Measurements from ENCODE around the gene CLSTN1.
"Not testable (repeated sequence)": the region's sequence is repeated elsewhere in the genome, so short reads cannot be mapped to it uniquely, and the experiment has no call there.

The CLSTN1 gene

DNA sequence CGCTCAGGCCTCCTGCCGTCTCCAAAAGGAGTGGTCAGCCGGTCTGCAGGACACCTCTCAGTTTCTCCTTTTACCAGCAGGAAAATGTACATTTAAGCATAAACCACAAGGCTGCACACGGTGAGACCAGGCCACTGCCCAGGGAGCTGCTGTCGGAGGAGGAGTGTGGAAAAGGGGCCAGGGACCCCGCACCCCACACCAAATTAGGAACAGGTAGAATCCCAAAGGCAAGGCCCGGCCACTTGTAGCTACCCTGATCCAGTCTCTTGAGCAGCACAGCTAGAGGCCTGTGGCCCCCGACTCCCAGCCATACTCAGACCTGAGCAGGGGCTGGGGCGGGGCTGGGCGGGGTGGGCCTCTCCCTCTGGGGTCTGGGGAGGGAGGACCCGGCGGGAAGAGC is 94.2 kb downstream of the CLSTN1 start:
- no peak for DNase-seq (ENCODE audit: low read depth)

GRCh38 chr1:9728451-9729295 is 95.1 kb downstream of the CLSTN1 start:
- peak; percentile 27 for DNase-seq (ENCODE audit: low read depth)

- no peak for DNase-seq (ENCODE audit: low read depth)
Observed at GRCh38 chr1:9726905-9727595, 96.7 kb downstream of the CLSTN1 start.

- DNase-seq (ENCODE audit: low read depth), result no peak
Observed at GRCh38 chr1:9726406-9726805, 97.4 kb downstream of the CLSTN1 start.

- DNase-seq (ENCODE audit: low read depth), result peak; percentile 57
Observed at GRCh38 chr1:9724706-9725476, 98.9 kb downstream of the CLSTN1 start.

DNA sequence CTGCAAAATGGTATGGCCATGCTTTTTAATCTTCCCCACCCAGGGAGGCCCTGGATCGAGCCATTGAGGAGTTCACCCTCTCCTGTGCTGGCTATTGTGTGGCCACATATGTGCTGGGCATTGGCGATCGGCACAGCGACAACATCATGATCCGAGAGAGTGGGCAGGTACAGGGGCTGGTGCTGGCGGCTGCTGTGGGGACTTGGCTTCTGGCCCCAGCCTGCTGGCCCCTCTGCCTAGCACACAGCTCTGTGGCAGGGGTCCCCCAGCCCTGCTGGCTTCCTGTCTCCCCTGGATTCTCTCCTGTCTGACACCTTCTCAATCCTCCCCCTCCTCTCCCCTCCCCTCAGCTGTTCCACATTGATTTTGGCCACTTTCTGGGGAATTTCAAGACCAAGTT is 99.8 kb downstream of the CLSTN1 start:
- DNase-seq (ENCODE audit: low read depth), result no peak

- no peak for DNase-seq (ENCODE audit: low read depth)
Observed at GRCh38 chr1:9723068-9723805, 100.5 kb downstream of the CLSTN1 start.

DNA sequence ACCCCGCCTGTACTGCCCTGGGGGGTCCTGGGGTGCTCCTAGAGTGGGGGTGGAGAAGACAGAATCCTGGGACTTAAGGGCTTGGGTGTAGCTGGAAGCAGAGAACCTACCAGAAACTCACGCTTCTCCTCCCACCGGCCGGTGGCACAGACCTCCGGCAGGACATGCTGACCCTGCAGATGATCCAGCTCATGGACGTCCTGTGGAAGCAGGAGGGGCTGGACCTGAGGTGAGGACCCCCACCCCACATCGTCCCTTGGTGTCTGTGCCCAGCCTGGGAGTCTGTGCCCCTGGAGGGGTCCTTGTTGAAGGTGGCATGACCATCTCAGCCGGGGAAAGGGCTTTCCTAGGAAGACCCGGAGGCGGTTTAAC is 101.4 kb downstream of the CLSTN1 start:
- DNase-seq (ENCODE audit: low read depth), result no peak

DNA sequence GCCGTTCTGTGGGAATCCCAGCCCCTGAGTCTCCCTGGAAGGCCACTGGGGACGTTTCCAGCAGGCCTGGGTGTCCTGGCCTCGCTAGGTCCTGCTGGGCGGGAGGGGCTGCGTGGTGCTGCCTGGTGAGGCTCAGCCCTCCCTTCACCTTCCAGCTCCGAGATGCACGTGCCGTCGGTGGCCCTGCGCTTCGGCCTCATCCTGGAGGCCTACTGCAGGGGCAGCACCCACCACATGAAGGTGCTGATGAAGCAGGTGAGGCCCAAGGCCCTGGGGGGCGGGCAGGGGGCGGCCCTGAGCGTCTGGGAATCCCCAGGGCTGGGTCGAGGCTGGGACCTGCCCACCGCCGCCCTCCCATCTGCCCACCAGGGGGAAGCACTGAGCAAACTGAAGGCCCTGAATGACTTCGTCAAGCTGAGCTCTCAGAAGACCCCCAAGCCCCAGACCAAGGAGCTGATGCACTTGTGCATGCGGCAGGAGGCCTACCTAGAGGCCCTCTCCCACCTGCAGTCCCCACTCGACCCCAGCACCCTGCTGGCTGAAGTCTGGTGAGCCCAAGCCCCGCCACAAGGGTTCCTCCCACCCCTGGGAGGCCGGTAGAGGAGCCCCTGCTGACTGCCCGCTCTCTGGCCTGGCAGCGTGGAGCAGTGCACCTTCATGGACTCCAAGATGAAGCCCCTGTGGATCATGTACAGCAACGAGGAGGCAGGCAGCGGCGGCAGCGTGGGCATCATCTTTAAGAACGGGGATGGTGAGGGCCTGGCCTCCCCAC is 102.0 kb downstream of the CLSTN1 start:
- peak; percentile 65 for DNase-seq (ENCODE audit: low read depth)

DNA sequence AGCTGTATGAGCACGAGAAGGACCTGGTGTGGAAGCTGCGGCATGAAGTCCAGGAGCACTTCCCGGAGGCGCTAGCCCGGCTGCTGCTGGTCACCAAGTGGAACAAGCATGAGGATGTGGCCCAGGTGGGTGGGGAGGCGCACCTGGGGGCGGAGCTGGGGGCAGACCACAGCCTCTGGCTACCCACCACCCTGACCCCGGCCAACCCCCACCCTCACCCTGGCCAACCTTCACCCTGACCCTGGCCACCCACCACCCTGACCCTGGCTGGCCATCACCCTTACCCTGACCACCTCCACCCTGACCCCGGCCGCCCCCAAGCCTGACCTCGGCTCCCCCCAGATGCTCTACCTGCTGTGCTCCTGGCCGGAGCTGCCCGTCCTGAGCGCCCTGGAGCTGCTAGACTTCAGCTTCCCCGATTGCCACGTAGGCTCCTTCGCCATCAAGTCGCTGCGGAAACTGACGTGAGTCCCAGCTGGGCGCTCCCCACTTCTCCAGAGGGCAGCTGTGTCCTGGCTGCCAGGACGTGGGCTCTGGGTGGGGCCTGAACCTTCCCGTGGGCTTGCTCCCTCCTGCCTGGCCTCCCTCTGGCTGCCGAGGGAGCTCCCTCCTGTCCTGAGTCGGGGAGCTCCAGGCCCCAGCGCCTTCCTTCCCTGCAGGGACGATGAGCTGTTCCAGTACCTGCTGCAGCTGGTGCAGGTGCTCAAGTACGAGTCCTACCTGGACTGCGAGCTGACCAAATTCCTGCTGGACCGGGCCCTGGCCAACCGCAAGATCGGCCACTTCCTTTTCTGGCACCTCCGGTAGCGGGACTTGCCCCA is 102.8 kb downstream of the CLSTN1 start:
- no peak for DNase-seq (ENCODE audit: low read depth)

DNA sequence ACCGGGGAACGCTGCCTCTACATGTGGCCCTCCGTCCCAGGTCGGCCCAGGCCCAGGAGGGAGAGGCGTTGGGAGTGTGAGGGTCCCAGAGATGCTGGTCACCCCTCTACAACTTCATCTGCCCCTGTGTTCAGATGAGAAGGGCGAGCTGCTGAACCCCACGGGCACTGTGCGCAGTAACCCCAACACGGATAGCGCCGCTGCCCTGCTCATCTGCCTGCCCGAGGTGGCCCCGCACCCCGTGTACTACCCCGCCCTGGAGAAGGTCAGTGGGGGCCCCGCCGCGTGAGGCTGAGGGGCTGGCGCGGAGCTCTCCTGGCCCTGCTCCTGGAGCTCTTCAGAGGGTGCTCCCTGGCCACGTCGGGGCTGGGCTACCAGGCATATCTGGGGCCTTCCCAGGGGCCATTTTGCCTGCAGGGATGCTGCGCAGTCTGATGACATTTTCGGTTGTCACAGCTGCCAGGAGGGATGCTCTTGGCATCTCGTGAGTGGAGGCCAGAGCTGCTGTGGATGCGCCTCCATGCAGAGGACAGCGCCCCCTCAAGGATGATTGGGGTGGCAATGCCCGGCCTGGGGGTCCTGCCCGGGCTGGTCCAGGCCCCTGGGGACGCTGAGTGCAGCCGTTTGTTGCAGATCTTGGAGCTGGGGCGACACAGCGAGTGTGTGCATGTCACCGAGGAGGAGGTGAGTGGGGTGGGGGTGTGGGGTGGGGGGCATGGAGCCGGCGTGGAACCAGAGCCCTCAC is 103.6 kb downstream of the CLSTN1 start:
- DNase-seq (ENCODE audit: low read depth), result no peak

DNA sequence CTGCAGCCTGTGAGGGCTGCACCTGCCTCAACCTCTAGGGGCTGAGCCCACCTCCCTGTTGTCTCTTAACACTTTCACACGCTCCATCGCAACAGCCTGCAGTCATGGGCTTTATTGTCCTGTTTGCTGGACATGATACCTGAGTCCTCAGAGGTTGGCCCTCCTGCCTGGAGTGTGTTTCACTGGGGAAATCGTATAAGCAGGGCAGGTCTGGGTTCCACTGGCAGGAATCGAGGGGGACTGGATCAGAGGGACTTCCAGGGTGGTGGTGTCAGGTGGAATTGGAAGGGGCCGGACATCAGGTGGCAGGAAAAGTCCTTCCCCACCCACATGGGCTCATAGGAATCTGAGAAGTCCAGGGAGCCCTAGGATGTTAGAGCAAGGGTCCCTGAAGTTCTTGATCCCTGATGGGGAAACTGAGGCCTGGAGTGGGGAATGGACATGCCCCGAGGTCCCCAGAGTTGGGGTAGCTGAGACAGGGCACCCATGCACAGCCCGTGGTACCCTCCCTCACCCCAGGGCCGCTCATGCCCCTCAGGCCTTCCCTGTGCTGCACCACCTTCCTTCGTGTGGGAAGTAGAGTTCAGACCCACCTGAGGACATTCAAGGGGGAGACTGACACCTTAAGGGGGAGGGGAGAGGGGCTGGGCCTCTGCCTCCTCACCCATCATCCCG is 105.6 kb downstream of the CLSTN1 start:
- no peak for DNase-seq (ENCODE audit: low read depth)

GRCh38 chr1:9717193-9718005 is 106.4 kb downstream of the CLSTN1 start:
- DNase-seq (ENCODE audit: low read depth), result peak; percentile 65

DNA sequence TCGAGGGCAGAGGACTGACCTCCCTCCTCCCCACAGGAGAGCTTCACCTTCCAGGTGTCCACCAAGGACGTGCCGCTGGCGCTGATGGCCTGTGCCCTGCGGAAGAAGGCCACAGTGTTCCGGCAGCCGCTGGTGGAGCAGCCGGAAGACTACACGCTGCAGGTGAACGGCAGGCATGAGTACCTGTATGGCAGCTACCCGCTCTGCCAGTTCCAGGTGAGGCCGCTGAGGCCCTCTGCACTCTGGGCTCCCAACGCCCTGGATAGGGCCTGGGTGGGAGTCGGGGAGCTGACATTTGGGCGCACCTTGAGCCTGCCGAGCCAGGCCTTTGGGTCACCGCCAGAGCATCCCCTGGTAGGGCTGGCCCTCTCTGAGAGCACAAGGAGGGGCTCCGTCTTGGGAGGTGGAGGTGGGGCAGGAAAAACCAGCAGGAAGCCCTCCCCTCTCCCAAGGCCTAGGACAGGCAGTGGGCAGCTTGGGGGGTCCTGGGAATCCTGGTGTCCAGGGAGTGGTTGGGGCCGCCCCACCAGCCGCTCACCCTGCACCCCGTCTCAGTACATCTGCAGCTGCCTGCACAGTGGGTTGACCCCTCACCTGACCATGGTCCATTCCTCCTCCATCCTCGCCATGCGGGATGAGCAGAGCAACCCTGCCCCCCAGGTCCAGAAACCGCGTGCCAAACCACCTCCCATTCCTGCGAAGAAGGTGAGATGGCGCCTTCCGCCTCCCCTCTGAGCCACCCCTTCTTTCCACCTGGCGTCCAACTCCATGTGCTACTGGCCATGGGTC is 107.2 kb downstream of the CLSTN1 start:
- DNase-seq (ENCODE audit: low read depth), result no peak

DNA sequence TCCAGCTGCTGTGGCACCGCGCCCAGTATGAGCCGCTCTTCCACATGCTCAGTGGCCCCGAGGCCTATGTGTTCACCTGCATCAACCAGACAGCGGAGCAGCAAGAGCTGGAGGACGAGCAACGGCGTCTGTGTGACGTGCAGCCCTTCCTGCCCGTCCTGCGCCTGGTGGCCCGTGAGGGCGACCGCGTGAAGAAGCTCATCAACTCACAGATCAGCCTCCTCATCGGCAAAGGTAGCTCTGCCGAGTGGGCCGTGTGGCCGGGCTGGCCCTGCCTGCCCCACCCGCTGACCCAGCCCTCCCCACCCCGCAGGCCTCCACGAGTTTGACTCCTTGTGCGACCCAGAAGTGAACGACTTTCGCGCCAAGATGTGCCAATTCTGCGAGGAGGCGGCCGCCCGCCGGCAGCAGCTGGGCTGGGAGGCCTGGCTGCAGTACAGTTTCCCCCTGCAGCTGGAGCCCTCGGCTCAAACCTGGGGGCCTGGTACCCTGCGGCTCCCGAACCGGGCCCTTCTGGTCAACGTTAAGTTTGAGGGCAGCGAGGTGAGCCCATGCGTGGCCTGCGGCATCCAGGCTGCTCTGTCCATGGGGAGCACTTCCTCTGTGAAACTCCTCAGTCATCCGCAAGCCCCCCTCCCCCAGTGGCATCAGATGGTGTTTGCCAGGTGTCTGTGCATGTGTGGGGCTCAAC is 108.1 kb downstream of the CLSTN1 start:
- DNase-seq (ENCODE audit: low read depth), result no peak

DNA sequence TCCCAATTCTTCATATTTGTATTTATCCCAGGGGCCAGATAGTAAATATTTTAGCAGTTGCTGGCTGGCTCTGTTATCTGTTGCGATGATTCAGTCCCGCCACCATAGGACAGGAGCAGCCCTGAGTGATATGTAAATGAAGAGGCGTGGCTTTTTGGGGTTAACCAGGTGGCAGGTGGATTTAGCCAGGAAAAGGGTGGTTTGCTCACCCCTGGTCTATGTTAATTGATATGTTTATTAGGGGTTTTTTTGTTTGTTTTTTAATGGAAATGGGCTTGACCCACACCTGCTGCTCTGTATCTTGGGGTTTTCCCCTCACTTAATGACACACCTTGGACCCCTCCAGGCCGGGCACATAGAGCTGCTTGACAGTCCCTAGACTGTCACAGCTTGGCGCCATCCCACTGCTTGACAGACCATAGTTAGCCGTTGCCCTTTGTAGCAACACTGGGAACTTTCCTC is 109.5 kb downstream of the CLSTN1 start:
- peak; percentile 37 for DNase-seq (ENCODE audit: low read depth)

- DNase-seq (ENCODE audit: low read depth), result not testable (repeated sequence)
Observed at GRCh38 chr1:9712767-9713166, 111.0 kb downstream of the CLSTN1 start.
